GM23248 (cell line): ENCODE results near the gene ERO1A.

Experiments used
- EZH2 ChIP-seq: fragments of 200-600 bp; sonication (generic); IDR thresholded peaks from 2 replicates; pipeline ENCODE4 v1.6.1; 2018; ENCODE audit warnings: antibody characterized with exemption, mild to moderate bottlenecking; ENCODE audit not compliant: insufficient read depth, poor library complexity, severe bottlenecking
- EZH2phosphoT487 ChIP-seq: fragments of 200-600 bp; sonication (generic); IDR thresholded peaks from 2 replicates; pipeline ENCODE4 v1.6.1; 2018; ENCODE audit warnings: antibody characterized with exemption, moderate library complexity, mild to moderate bottlenecking, low read depth; ENCODE audit not compliant: insufficient read depth

- no peak for TF ChIP-seq EZH2
- TF ChIP-seq EZH2phosphoT487, result no peak
Measured at GRCh38 chr14:52703664-52704063, 8.3 kb upstream of the ERO1A start.
